ENCODE results near the gene ENOX1. TPM values are rescaled to one million over a fixed set of nuclear protein-coding genes. Genes with fewer than 3 reads are reported as not detected.

Gene ENOX1
- total and polyA plus RNA-seq, 2 donors (not counting 3 experiments of a cell fraction or from before 2014, with no cell fraction given) = 0.17 to 0.97 TPM

GRCh38 chr13:43484432-43485225 lies 302.1 kb downstream of the ENOX1 start:
- ChIA-PET CTCF (no interaction called here), POLR2A (no interaction called here)
- Histone ChIP-seq H4K20me1 (replicated peaks; ENCODE audit: control insufficient read depth, extremely low read depth, insufficient read depth, low read length) (no peaks in the 10 kb centered on the region), H3K27me3 (ENCODE audit: control insufficient read depth in 2 of 2, insufficient read depth in 2 of 2, low read length in 2 of 2) (no peaks in the 10 kb centered on the region), H3K27ac (ENCODE audit: insufficient read depth, low read depth, low read length) (no peak overlapping the region), H3K9ac (replicated peaks; ENCODE audit: extremely low read depth, insufficient read depth, low read length) (no peak overlapping the region), H3K36me3 (ENCODE audit: control insufficient read depth in 2 of 2, extremely low read depth in 1 of 2, insufficient read depth in 2 of 2, low read length in 2 of 2) (no peaks in the 10 kb centered on the region), H2AFZ (ENCODE audit: low read depth, low read length) (no peak overlapping the region), H3K4me3 (replicated peaks in 1 of 3; ENCODE audit: insufficient read depth in 1 of 3, low read depth in 1 of 3, low read length in 3 of 3) (no peak overlapping the region), H3K9me3 (replicated peaks; ENCODE audit: control insufficient read depth, insufficient read depth, low read length) (no peaks in the 10 kb centered on the region), H3K9me1 (replicated peaks; ENCODE audit: control insufficient read depth, extremely low read depth, insufficient read depth, low read length) (no peaks in the 10 kb centered on the region), H3K4me2 (ENCODE audit: insufficient read depth, low read length) (no peak overlapping the region), H3K4me1 (ENCODE audit: control insufficient read depth, extremely low read depth, insufficient read depth, low read length) (no peaks in the 10 kb centered on the region), H3K79me2 (ENCODE audit: control insufficient read depth, insufficient read depth, low read length) (no peaks in the 10 kb centered on the region)
- no TSS peak for BruUV-seq (replicated peaks)
- intact Hi-C loops (cut with micrococcal nuclease) (no loop called here), dilution Hi-C loops (cut with MboI; ENCODE audit: extremely low pct_ligation_motif_present, low sequenced_read_pairs) (no loop called here)
- no peak for FAIRE-seq
- TF ChIP-seq POLR2A (IDR thresholded peaks at IDR 0.05; ENCODE audit: low read depth, low read length) = no peak
- no peak for TF ChIP-seq POLR2AphosphoS5 (IDR thresholded peaks at IDR 0.05; ENCODE audit: insufficient read depth, low read depth, low read length)
- DNase-seq (ENCODE audit: low read depth, low spot score) = no peak

GRCh38 chr13:43483930-43484329 lies 302.8 kb downstream of the ENOX1 start:
- Histone ChIP-seq H3K4me3 (replicated peaks in 1 of 3; ENCODE audit: insufficient read depth in 1 of 3, low read depth in 1 of 3, low read length in 3 of 3) (no peak overlapping the region), H3K4me1 (ENCODE audit: control insufficient read depth, extremely low read depth, insufficient read depth, low read length) (no peaks in the 10 kb centered on the region), H2AFZ (ENCODE audit: low read depth, low read length) (no peak overlapping the region), H3K4me2 (ENCODE audit: insufficient read depth, low read length) (no peak overlapping the region), H3K36me3 (ENCODE audit: control insufficient read depth in 2 of 2, extremely low read depth in 1 of 2, insufficient read depth in 2 of 2, low read length in 2 of 2) (no peaks in the 10 kb centered on the region), H3K9me1 (replicated peaks; ENCODE audit: control insufficient read depth, extremely low read depth, insufficient read depth, low read length) (no peaks in the 10 kb centered on the region), H3K9ac (replicated peaks; ENCODE audit: extremely low read depth, insufficient read depth, low read length) (no peak overlapping the region), H3K9me3 (replicated peaks; ENCODE audit: control insufficient read depth, insufficient read depth, low read length) (no peaks in the 10 kb centered on the region), H3K79me2 (ENCODE audit: control insufficient read depth, insufficient read depth, low read length) (no peaks in the 10 kb centered on the region), H3K27me3 (ENCODE audit: control insufficient read depth in 2 of 2, insufficient read depth in 2 of 2, low read length in 2 of 2) (no peaks in the 10 kb centered on the region), H4K20me1 (replicated peaks; ENCODE audit: control insufficient read depth, extremely low read depth, insufficient read depth, low read length) (no peaks in the 10 kb centered on the region), H3K27ac (ENCODE audit: insufficient read depth, low read depth, low read length) (no peak overlapping the region)
- DNase-seq (ENCODE audit: low read depth, low spot score) = no peak
- dilution Hi-C loops (cut with MboI; ENCODE audit: extremely low pct_ligation_motif_present, low sequenced_read_pairs) = no loop called here
- TF ChIP-seq FOS (IDR thresholded peaks at IDR 0.05; ENCODE audit: borderline replicate concordance, insufficient read depth, low read length) (no peak), EZH2 (IDR thresholded peaks at IDR 0.05; ENCODE audit: borderline replicate concordance, low read depth, low read length, severe bottlenecking) (no peak), CTCF (IDR thresholded peaks at IDR 0.05; ENCODE audit: extremely low read depth in 1 of 2, insufficient read depth in 1 of 2, low read depth in 1 of 2, low read length in 2 of 2) (no peak), MAX (IDR thresholded peaks at IDR 0.05; ENCODE audit: insufficient read depth, insufficient read length) (no peak), MYC (IDR thresholded peaks at IDR 0.05; ENCODE audit: low read depth, low read length) (no peak), POLR2AphosphoS5 (IDR thresholded peaks at IDR 0.05; ENCODE audit: insufficient read depth, low read depth, low read length) (no peak), GATA2 (IDR thresholded peaks at IDR 0.05; ENCODE audit: insufficient read depth, insufficient read length, low read depth, low read length) (no peak)
- FAIRE-seq = no peak
- POLR2A ChIA-PET = no interaction called here
- intact Hi-C loops (cut with micrococcal nuclease) = no loop called here
- no TSS peak for BruUV-seq (replicated peaks)
- CTCF ChIA-PET = no interaction called here
